ENCODE data around the gene OIP5. TPM values are rescaled to one million over a fixed set of nuclear protein-coding genes. Genes with fewer than 3 reads are reported as not detected.

The OIP5 gene
- total and polyA plus RNA-seq, 2 of the 13 experiments (the other 11 are each of a cell fraction or from before 2014, with no cell fraction given) = 10.7 to 38.0 TPM

DNA sequence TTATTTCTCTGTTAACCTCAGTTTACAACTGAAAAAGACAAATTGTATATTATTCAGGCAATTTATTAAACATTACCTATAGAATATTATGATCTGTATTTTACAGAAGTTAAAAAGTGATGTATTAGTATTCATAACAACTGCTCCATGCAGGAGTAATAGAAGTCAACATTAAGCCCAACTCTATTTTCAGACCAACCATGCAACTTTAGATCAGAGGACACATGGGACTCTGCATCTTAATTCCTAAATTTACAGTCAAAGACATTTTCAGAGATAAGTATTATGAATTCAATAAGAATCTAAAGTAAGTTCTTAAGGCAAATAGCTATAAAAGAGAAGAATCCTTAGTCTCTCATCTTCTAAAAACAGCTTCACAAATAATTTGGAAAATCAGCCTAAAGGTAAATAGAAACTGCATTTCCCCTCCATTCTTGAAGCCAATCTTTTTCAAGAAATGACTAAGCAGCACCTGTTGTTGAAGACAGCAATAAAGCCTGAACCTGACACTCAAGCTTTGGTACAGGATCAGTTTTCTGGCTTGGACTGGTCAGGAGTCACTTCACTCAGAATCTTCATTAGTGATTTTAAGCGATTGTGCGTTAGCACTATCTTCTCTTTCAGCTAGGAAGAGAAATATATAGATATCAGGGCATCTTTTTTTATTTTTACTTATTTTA is 23.0 kb downstream of the OIP5 start:
- in situ Hi-C loops (cut with HindIII; ENCODE audit: extremely low pct_ligation_motif_present, low pct_unique_long_range_greater_than_20kb) = no loop called here
- ATAC-seq = no peak
- no peaks in the 10 kb centered on the region for H3K27me3 ChIP-seq (ENCODE audit: control insufficient read depth in 1 of 2, insufficient read depth in 2 of 2, low read length in 2 of 2)
- no peak for TF ChIP-seq ZNF800 (CRISPR knock-in tag; IDR thresholded peaks at IDR 0.05)
- TF ChIP-seq ZNF703 (CRISPR knock-in tag; IDR thresholded peaks at IDR 0.05; ENCODE audit: borderline replicate concordance) = no peak
- TF ChIP-seq ARID2 (CRISPR knock-in tag; IDR thresholded peaks at IDR 0.05; ENCODE audit: borderline replicate concordance) = no peak
- no peak for TF ChIP-seq ZHX2 (IDR thresholded peaks at IDR 0.05; ENCODE audit: low read depth)
- no peak for TF ChIP-seq ZHX2 (CRISPR knock-in tag; IDR thresholded peaks at IDR 0.05; ENCODE audit: borderline replicate concordance)
- TF ChIP-seq ZNF282 (IDR thresholded peaks at IDR 0.05; ENCODE audit: partially characterized antibody) = no peak
- TF ChIP-seq ZNF720 (CRISPR knock-in tag; IDR thresholded peaks at IDR 0.05) = no peak
- no peak for TF ChIP-seq KLF15 (CRISPR knock-in tag; IDR thresholded peaks at IDR 0.05; ENCODE audit: borderline replicate concordance)
- TF ChIP-seq, protein P1, sequence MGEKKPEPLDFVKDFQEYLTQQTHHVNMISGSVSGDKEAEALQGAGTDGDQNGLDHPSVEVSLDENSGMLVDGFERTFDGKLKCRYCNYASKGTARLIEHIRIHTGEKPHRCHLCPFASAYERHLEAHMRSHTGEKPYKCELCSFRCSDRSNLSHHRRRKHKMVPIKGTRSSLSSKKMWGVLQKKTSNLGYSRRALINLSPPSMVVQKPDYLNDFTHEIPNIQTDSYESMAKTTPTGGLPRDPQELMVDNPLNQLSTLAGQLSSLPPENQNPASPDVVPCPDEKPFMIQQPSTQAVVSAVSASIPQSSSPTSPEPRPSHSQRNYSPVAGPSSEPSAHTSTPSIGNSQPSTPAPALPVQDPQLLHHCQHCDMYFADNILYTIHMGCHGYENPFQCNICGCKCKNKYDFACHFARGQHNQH (CRISPR knock-in tag; IDR thresholded peaks at IDR 0.05) = no peak
- no peak for TF ChIP-seq ZNF232 (CRISPR knock-in tag; IDR thresholded peaks at IDR 0.05; ENCODE audit: borderline replicate concordance)
- no peak for TF ChIP-seq ZNF225 (CRISPR knock-in tag; IDR thresholded peaks at IDR 0.05)
- no peak for TF ChIP-seq PBX2 (CRISPR knock-in tag; IDR thresholded peaks at IDR 0.05)

More for the DNA sequence above, 23.0 kb downstream of the OIP5 start:
- Histone ChIP-seq H3K36me3 (replicated peaks in 1 of 2; ENCODE audit: control insufficient read depth in 1 of 2, insufficient read depth in 2 of 2, low read length in 2 of 2) (peaks cover 0 to 13% of the 10 kb centered on the region in 2 experiments; a peak in 3 of 5 replicates), H3K4me2 (ENCODE audit: low read depth, low read length) (no peak overlapping the region), H4K20me1 (ENCODE audit: insufficient read depth, low read length) (no peaks in the 10 kb centered on the region), H3K9me3 (ENCODE audit: low read length) (no peaks in the 10 kb centered on the region), H3K27ac (ENCODE audit: extremely low read length, insufficient read depth, low read length) (no peak overlapping the region), H3K9ac (ENCODE audit: insufficient read depth, low read depth, low read length) (no peak overlapping the region), H2AFZ (ENCODE audit: low read length) (no peak overlapping the region), H3K79me2 (ENCODE audit: insufficient read depth, low read length) (no peaks in the 10 kb centered on the region), H3K4me1 (ENCODE audit: insufficient read depth, low read length) (no peaks in the 10 kb centered on the region), H3K4me3 (replicated peaks in 1 of 3; ENCODE audit: insufficient read depth in 1 of 3, low read depth in 2 of 3, low read length in 3 of 3) (no peak overlapping the region)
- DNase-seq (ENCODE audit: low spot score) (no peak), FAIRE-seq (no peak)
- POLR2A ChIA-PET = interaction anchor here (0.6 kb wide), 1 partner anchor 235 kb away, joined by 4 read pairs; the partner anchor contains the start of gene RPAP1
- no TSS peak for BruUV-seq (replicated peaks)
- WGBS (ENCODE audit: low lambda C conversion rate) = 98% methylated on average over 2 of the region's 2 CpGs
- intact Hi-C loops (cut with micrococcal nuclease; ENCODE audit: unreplicated experiment) = no loop called here
- CTCF ChIA-PET (ENCODE audit: low intra/inter-chr PET ratio, low total read pairs) = no interaction called here
